HEK293 (cell line): ENCODE data around the gene LMOD3.

ENCODE experiments used
- SCRT2 ChIP-seq: fragments of 450-650 bp; formaldehyde crosslinking; IDR thresholded peaks from 2 replicates; pipeline ENCODE4 v1.5.1; 2016; ENCODE audit warnings: missing biosample characterization, missing genetic modification characterization
- ZBTB8A ChIP-seq: fragments of 450-650 bp; formaldehyde crosslinking; IDR thresholded peaks from 2 replicates; pipeline ENCODE4 v1.5.1; 2016; ENCODE audit warnings: missing biosample characterization, missing genetic modification characterization
- ZNF155 ChIP-seq: fragments of 450-650 bp; formaldehyde crosslinking; IDR thresholded peaks from 2 replicates; pipeline ENCODE4 v1.5.1; 2016; ENCODE audit warnings: missing biosample characterization, missing genetic modification characterization
- ZNF501 ChIP-seq: fragments of 450-650 bp; formaldehyde crosslinking; IDR thresholded peaks from 2 replicates; pipeline ENCODE4 v1.5.1; 2016; ENCODE audit warnings: missing biosample characterization, missing genetic modification characterization
- TF ChIP-seq, protein P1 (sequence below): fragments of 450-650 bp; IDR thresholded peaks from 2 replicates; pipeline ENCODE4 v1.5.1; 2018; ENCODE audit warnings: missing biosample characterization, missing genetic modification characterization
- TF ChIP-seq, protein P2 (sequence below): fragments of 450-650 bp; formaldehyde crosslinking; optimal IDR thresholded peaks from 2 replicates; pipeline ENCODE3; 2016; ENCODE audit warnings: missing biosample characterization, mild to moderate bottlenecking, missing genetic modification characterization
- TF ChIP-seq, protein P3 (sequence below): fragments of 450-650 bp; formaldehyde crosslinking; IDR thresholded peaks from 2 replicates; pipeline ENCODE4 v1.5.1; 2016; ENCODE audit warnings: missing biosample characterization, missing genetic modification characterization
- TF ChIP-seq, protein P4 (sequence below): fragments of 450-650 bp; formaldehyde crosslinking; IDR thresholded peaks from 2 replicates; pipeline ENCODE4 v1.5.1; 2016; ENCODE audit warnings: missing biosample characterization, missing genetic modification characterization
- TF ChIP-seq, protein P5 (sequence below): fragments of 450-650 bp; formaldehyde crosslinking; IDR thresholded peaks from 2 replicates; pipeline ENCODE4 v1.5.1; 2016; ENCODE audit warnings: missing biosample characterization, missing genetic modification characterization

DNA sequence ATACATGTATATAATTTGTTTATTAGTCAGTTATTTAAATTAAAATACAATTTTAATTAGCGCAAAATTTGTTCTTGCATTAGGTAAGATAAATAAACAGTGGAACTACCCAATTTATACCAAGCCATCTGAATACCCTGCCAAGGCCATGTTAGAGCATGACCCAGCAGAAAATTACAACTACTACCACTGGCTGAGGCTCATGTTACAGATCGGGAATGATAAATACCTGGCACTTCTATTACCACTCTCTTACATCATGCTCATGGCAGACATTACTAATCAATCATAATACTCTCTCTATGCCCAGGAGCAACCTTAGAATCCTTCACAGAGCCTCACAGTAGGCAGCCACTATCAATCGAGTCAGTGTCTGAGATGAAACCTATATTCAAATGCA, 21.2 kb upstream of the LMOD3 start:
- TF ChIP-seq, protein P1, sequence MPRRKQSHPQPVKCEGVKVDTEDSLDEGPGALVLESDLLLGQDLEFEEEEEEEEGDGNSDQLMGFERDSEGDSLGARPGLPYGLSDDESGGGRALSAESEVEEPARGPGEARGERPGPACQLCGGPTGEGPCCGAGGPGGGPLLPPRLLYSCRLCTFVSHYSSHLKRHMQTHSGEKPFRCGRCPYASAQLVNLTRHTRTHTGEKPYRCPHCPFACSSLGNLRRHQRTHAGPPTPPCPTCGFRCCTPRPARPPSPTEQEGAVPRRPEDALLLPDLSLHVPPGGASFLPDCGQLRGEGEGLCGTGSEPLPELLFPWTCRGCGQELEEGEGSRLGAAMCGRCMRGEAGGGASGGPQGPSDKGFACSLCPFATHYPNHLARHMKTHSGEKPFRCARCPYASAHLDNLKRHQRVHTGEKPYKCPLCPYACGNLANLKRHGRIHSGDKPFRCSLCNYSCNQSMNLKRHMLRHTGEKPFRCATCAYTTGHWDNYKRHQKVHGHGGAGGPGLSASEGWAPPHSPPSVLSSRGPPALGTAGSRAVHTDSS (tag by site-specific recombination): 0 out of 2 replicates have a peak, but pooled peaks have one; percentile 7
- TF ChIP-seq ZBTB8A: no peak; the same call in 1 of the 2 replicates
- TF ChIP-seq, protein P2, sequence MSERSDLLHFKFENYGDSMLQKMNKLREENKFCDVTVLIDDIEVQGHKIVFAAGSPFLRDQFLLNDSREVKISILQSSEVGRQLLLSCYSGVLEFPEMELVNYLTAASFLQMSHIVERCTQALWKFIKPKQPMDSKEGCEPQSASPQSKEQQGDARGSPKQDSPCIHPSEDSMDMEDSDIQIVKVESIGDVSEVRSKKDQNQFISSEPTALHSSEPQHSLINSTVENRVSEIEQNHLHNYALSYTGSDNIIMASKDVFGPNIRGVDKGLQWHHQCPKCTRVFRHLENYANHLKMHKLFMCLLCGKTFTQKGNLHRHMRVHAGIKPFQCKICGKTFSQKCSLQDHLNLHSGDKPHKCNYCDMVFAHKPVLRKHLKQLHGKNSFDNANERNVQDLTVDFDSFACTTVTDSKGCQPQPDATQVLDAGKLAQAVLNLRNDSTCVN (tag by site-specific recombination): no peak
- TF ChIP-seq, protein P3, sequence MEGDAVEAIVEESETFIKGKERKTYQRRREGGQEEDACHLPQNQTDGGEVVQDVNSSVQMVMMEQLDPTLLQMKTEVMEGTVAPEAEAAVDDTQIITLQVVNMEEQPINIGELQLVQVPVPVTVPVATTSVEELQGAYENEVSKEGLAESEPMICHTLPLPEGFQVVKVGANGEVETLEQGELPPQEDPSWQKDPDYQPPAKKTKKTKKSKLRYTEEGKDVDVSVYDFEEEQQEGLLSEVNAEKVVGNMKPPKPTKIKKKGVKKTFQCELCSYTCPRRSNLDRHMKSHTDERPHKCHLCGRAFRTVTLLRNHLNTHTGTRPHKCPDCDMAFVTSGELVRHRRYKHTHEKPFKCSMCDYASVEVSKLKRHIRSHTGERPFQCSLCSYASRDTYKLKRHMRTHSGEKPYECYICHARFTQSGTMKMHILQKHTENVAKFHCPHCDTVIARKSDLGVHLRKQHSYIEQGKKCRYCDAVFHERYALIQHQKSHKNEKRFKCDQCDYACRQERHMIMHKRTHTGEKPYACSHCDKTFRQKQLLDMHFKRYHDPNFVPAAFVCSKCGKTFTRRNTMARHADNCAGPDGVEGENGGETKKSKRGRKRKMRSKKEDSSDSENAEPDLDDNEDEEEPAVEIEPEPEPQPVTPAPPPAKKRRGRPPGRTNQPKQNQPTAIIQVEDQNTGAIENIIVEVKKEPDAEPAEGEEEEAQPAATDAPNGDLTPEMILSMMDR: no peak
- no peak for TF ChIP-seq ZNF155 (tag by site-specific recombination)
- TF ChIP-seq ZNF501 (tag by site-specific recombination): no peak
- no peak for TF ChIP-seq SCRT2 (tag by site-specific recombination)
- TF ChIP-seq, protein P4, sequence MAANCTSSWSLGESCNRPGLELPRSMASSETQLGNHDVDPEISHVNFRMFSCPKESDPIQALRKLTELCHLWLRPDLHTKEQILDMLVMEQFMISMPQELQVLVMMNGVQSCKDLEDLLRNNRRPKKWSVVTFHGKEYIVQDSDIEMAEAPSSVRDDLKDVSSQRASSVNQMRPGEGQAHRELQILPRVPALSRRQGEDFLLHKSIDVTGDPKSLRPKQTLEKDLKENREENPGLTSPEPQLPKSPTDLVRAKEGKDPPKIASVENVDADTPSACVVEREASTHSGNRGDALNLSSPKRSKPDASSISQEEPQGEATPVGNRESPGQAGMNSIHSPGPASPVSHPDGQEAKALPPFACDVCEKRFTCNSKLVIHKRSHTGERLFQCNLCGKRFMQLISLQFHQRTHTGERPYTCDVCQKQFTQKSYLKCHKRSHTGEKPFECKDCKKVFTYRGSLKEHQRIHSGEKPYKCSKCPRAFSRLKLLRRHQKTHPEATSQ (tag by site-specific recombination): no peak
- TF ChIP-seq, protein P5, sequence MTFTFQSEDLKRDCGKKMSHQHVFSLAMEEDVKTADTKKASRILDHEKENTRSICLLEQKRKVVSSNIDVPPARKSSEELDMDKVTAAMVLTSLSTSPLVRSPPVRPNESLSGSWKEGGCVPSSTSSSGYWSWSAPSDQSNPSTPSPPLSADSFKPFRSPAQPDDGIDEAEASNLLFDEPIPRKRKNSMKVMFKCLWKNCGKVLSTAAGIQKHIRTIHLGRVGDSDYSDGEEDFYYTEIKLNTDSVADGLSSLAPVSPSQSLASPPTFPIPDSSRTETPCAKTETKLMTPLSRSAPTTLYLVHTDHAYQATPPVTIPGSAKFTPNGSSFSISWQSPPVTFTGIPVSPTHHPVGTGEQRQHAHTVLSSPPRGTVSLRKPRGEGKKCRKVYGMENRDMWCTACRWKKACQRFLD (tag by site-specific recombination): no peak
